PFSK-1 (cell line): ENCODE data around the gene FZD8.

Source experiments
- FOXP2 ChIP-seq: optimal IDR thresholded peaks from 2 replicates; pipeline ENCODE3; 2011; ENCODE audit warnings: borderline replicate concordance, control low read depth, inconsistent platforms; ENCODE audit not compliant: insufficient read depth; ENCODE audit errors: extremely low read length, extremely low read depth
- POLR2AphosphoS5 ChIP-seq: IDR thresholded peaks from 2 replicates; pipeline ENCODE4 v1.6.1; 2012; ENCODE audit warnings: low read depth, mild to moderate bottlenecking, control low read depth, low read length, moderate library complexity
- REST ChIP-seq, 2 experiments: IDR thresholded peaks; 2 replicates each; pipeline versions ENCODE4 v1.6.1 to v1.8.0; 2011 to 2012; ENCODE audit warnings: low read depth in 2 of 2, low read length in 2 of 2, control low read depth in 1 of 2, inconsistent platforms in 1 of 2, mild to moderate bottlenecking in 1 of 2, moderate library complexity in 1 of 2; ENCODE audit not compliant: insufficient read depth in 1 of 2
- SIN3A ChIP-seq: IDR thresholded peaks from 2 replicates; pipeline ENCODE4 v1.6.1; 2012; ENCODE audit warnings: mild to moderate bottlenecking, low read length, moderate library complexity, borderline replicate concordance; ENCODE audit not compliant: insufficient read depth
- TAF1 ChIP-seq: IDR thresholded peaks from 2 replicates; pipeline ENCODE4 v1.6.1; 2012; ENCODE audit warnings: low read length, control low read depth, borderline replicate concordance; ENCODE audit not compliant: insufficient read depth

FZD8 gene

DNA sequence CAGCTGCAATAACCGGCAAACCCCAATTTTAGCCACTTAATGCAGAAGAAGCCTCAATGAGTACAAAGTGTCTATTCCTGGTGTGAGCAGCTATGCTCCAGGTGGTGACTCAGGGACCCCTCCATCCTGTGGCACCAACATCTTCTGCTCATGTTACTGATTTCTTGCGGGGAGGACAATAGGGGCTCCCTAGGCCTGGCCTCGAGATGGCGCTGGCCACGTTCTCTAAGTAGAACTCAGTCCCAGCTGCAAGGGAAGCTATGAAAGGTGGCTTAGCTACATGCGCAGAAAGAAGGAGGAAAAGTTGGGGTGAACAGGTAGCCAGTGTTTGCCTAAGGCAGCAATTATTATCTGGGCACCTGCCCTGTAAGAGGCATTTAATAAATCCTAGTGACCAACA, 30.3 kb downstream of the FZD8 start:
- TF ChIP-seq TAF1 (no peak), FOXP2 (no peak), POLR2AphosphoS5 (no peak), REST (IDR thresholded peaks at IDR 0.05; ENCODE audit: insufficient read depth in 1 of 2, low read depth in 2 of 2, low read length in 2 of 2) (no peak), SIN3A (no peak)

DNA sequence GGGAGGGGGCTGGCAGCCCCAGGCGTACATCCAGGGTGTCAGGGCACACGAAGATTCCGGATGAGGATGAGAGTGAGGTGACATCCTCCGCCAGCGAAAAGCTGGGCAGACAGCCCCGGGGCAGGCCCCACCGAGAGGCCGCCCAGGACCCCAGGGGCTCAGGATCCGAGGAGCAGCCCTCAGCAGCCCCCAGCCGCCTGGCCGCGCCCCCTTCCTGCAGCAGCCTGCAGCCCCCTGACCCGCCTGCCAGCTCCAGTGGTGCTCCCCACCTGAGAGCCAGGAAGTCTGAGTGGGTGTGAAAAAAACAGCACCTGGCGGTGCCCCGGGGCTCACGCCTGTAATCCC, 33.8 kb downstream of the FZD8 start:
- TF ChIP-seq FOXP2 (no peak), TAF1 (no peak), POLR2AphosphoS5 (no peak), REST (IDR thresholded peaks at IDR 0.05; ENCODE audit: insufficient read depth in 1 of 2, low read depth in 2 of 2, low read length in 2 of 2) (no peak), SIN3A (no peak)

- no peak for TF ChIP-seq REST (IDR thresholded peaks at IDR 0.05; ENCODE audit: insufficient read depth in 1 of 2, low read depth in 2 of 2, low read length in 2 of 2)
These were observed 34.4 kb downstream of the FZD8 start for GRCh38 chr10:35607475-35608327.

DNA sequence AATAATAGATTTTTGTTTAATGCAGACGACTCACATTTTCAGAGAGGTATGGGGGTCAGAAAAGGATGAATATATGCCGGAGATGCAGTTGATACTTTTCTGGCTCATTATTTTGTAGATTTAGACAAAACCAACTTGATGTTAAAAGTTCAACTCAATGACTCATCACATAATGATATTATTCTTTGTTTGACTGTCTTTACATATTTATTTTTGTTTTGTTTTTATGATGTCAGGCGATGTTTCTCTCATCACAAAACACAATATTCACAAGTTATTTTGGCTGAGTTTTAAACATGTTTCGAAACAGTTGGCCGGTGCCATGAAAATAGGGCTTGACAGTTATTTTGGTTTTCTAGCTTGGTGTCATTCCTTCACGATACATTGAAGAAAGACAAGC, 35.7 kb downstream of the FZD8 start:
- no peak for TF ChIP-seq POLR2AphosphoS5
- no peak for TF ChIP-seq REST (IDR thresholded peaks at IDR 0.05; ENCODE audit: insufficient read depth in 1 of 2, low read depth in 2 of 2, low read length in 2 of 2)
- no peak for TF ChIP-seq FOXP2
- no peak for TF ChIP-seq SIN3A
- TF ChIP-seq TAF1 = no peak

GRCh38 chr10:35605191-35605590, 36.9 kb downstream of the FZD8 start, which contains the start of gene GJD4:
TSS of gene GJD4 (plus strand) at chr10:35605341. CDS start at chr10:35605568, 227 bp downstream.
- no peak for TF ChIP-seq REST (IDR thresholded peaks at IDR 0.05; ENCODE audit: insufficient read depth in 1 of 2, low read depth in 2 of 2, low read length in 2 of 2)
- no peak for TF ChIP-seq POLR2AphosphoS5
- no peak for TF ChIP-seq SIN3A
- TF ChIP-seq TAF1 = no peak
- no peak for TF ChIP-seq FOXP2
